ENCODE measurements around the gene USP21.

DNA sequence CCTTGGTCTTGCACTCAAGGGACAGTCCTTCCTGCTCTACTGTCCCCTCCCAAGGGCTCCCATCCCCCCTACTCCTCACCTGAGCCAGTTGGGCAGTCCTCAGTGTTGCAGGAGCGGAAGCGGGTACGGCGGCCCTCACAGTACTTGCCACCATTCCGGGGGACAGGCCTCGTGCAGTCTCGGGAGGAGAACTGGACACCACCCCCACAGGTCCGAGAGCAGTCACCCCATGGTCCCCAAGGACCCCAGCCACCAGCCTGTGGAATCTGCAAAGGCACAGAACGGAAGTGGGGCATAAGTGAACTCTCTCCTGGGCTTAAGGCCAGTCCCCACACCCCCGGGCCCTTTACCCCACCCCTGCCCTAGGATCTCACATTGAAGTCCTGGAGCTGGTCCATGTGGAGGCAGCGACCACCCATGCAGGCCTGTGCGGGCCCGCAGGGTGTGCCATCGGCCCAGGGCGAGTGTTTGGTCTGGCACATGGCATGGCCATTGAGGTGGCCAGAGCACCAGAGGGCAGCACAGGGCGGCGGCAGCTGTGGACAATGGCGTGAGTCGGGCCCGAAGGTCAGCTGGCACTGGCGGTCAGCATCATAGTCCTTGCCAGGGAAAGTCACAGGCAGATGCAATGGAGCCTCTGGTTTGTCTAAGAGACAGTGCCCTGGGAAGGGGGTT lies 34.4 kb downstream of the USP21 start:
- TF ChIP-seq EZH2phosphoT487 (IDR thresholded peaks at IDR 0.05), result no peak
- TF ChIP-seq, protein P1, sequence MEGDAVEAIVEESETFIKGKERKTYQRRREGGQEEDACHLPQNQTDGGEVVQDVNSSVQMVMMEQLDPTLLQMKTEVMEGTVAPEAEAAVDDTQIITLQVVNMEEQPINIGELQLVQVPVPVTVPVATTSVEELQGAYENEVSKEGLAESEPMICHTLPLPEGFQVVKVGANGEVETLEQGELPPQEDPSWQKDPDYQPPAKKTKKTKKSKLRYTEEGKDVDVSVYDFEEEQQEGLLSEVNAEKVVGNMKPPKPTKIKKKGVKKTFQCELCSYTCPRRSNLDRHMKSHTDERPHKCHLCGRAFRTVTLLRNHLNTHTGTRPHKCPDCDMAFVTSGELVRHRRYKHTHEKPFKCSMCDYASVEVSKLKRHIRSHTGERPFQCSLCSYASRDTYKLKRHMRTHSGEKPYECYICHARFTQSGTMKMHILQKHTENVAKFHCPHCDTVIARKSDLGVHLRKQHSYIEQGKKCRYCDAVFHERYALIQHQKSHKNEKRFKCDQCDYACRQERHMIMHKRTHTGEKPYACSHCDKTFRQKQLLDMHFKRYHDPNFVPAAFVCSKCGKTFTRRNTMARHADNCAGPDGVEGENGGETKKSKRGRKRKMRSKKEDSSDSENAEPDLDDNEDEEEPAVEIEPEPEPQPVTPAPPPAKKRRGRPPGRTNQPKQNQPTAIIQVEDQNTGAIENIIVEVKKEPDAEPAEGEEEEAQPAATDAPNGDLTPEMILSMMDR (IDR thresholded peaks at IDR 0.05), result no peak
- TF ChIP-seq EZH2 (IDR thresholded peaks at IDR 0.05), result no peak
